Sigmoid colon (tissue), 7 donors: Measurements from ENCODE around the gene TBC1D13. TPM values are rescaled to one million over a fixed set of nuclear protein-coding genes. Genes with fewer than 3 reads are reported as not detected.
"Not testable (repeated sequence)": the region's sequence is repeated elsewhere in the genome, so short reads cannot be mapped to it uniquely, and the experiment has no call there.

Experiments used
- DNase-seq: peaks from one replicate; pipeline ENCODE4 v3.0.0-alpha.2; 2019
- H3K27ac ChIP-seq, 4 donors: fragments of 200-600 bp; sonication (generic); one replicate each; pipeline ENCODE4 v1.5.1; 2016 to 2019; ENCODE audit warnings: mild to moderate bottlenecking in 1 of 4
- H3K27me3 ChIP-seq, 3 donors: fragments of 200-600 bp; sonication (generic); one replicate each; pipeline ENCODE4 v1.5.1; 2019; ENCODE audit warnings: mild to moderate bottlenecking in 1 of 3
- H3K36me3 ChIP-seq, 4 donors: fragments of 200-600 bp; sonication (generic); one replicate each; pipeline ENCODE4 v1.5.1; 2016 to 2019
- H3K4me1 ChIP-seq, 4 donors: fragments of 200-600 bp; sonication (generic); one replicate each; pipeline ENCODE4 v1.5.1; 2017 to 2019
- H3K4me3 ChIP-seq, 4 donors: fragments of 200-600 bp; sonication (generic); one replicate each; pipeline ENCODE4 v1.5.1; 2017 to 2019; ENCODE audit warnings: mild to moderate bottlenecking in 2 of 4, moderate library complexity in 1 of 4
- H3K9me3 ChIP-seq, 4 donors: fragments of 200-600 bp in 3 of 4; sonication (generic) in 3 of 4; one replicate each; pipeline versions ENCODE4 v1.5.1 to v1.6.1; 2013 to 2019
- EP300 ChIP-seq, 4 donors: sonication (generic); formaldehyde crosslinking; IDR thresholded peaks; one replicate each; pipeline ENCODE4 v1.6.1; 2017; ENCODE audit warnings: antibody characterized with exemption in 4 of 4
- POLR2A ChIP-seq, 2 donors: fragments of 450-650 bp; IDR thresholded peaks; one replicate each; pipeline ENCODE4 v1.6.1; 2016; ENCODE audit warnings: antibody characterized with exemption in 2 of 2, mild to moderate bottlenecking in 2 of 2, moderate library complexity in 2 of 2
- POLR2AphosphoS5 ChIP-seq, 4 donors: sonication (generic); formaldehyde crosslinking; IDR thresholded peaks; one replicate each; pipeline ENCODE4 v1.6.1; 2017; ENCODE audit warnings: antibody characterized with exemption in 4 of 4
- WGBS, 2 donors: extraction: QIAGEN DNeasy Blood & Tissue Kit; methylation state at CpG; one replicate each; pipeline ENCODE4 v1.1.7; 2013; 5-methylcytosine and 5-hydroxymethylcytosine counted together
- intact Hi-C: fragments of 100-400 bp; cut with DNase I; formaldehyde crosslinking; loops from one replicate; pipeline ENCODE4 v1.15.1; 2023
- polyA plus RNA-seq, 3 donors: library from polyadenylated mRNA; stranded (reverse); fragments of 200-250 nt; gene quantifications; one replicate each; pipeline ENCODE4 v1.2.3, GENCODE V29; 2013
- total RNA-seq, 4 donors: library from RNA; depleted of rRNA; stranded (reverse); fragments of >200 nt; gene quantifications; one replicate each; pipeline ENCODE4 v1.1.0, GENCODE V29; 2016
- TF ChIP-seq, protein P1 (sequence below), 4 experiments: fragments of 450-650 bp in 3 of 4; fragments of 200-600 bp in 1 of 4; IDR thresholded peaks; one replicate each; pipeline ENCODE4 v1.5.1; 2016 to 2019; ENCODE audit warnings: antibody characterized with exemption in 4 of 4, mild to moderate bottlenecking in 3 of 4, moderate library complexity in 2 of 4
- donor health status: healthy with polysubstance abuse.
- donor health status: Bipolar disorder and iron deficiency.
- donor health status: healthy.

Gene TBC1D13
- total and polyA plus RNA-seq, 7 donors = 9.0 to 25.8 (median 14.3) TPM

DNA sequence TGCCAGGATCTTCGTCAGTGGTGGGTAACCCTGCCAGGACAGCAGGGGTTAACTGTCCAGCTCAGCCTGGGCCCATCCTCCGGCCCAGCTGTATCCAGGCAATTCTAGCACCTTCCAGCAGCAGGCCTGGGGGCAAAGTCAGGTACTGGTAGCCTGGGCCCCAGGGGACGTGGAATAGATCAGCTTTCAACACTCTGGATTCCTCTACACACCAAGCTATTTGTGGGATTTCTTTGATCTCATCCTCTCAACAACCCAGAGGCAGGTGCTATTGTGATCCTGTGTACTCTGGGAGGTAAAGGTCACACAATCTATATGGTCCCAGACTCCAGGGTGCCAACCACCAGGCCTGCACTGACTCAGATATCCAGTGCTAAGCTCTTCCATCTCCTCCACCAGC, 51.3 kb downstream of the TBC1D13 start:
- H3K4me1 ChIP-seq = no peaks in the 10 kb centered on the region
- H3K27me3 ChIP-seq = no peaks in the 10 kb centered on the region
- H3K4me3 ChIP-seq = no peak overlapping the region
- intact Hi-C loops = no loop called here
- whole genome bisulfite sequencing, 2 donors = 53 to 87% methylated on average over 3 of the region's 3 CpGs
- DNase-seq = no peak
- H3K27ac ChIP-seq = no peak overlapping the region
- H3K36me3 ChIP-seq = peaks cover 0 to 2% (median 0%) of the 10 kb centered on the region in 4 donors
- no peaks in the 10 kb centered on the region for H3K9me3 ChIP-seq
- TF ChIP-seq, protein P1, sequence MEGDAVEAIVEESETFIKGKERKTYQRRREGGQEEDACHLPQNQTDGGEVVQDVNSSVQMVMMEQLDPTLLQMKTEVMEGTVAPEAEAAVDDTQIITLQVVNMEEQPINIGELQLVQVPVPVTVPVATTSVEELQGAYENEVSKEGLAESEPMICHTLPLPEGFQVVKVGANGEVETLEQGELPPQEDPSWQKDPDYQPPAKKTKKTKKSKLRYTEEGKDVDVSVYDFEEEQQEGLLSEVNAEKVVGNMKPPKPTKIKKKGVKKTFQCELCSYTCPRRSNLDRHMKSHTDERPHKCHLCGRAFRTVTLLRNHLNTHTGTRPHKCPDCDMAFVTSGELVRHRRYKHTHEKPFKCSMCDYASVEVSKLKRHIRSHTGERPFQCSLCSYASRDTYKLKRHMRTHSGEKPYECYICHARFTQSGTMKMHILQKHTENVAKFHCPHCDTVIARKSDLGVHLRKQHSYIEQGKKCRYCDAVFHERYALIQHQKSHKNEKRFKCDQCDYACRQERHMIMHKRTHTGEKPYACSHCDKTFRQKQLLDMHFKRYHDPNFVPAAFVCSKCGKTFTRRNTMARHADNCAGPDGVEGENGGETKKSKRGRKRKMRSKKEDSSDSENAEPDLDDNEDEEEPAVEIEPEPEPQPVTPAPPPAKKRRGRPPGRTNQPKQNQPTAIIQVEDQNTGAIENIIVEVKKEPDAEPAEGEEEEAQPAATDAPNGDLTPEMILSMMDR (IDR thresholded peaks at IDR 0.05) = no peak
- TF ChIP-seq EP300 (IDR thresholded peaks at IDR 0.05) (no peak), POLR2AphosphoS5 (IDR thresholded peaks at IDR 0.05) (no peak), POLR2A (IDR thresholded peaks at IDR 0.05) (no peak)

DNA sequence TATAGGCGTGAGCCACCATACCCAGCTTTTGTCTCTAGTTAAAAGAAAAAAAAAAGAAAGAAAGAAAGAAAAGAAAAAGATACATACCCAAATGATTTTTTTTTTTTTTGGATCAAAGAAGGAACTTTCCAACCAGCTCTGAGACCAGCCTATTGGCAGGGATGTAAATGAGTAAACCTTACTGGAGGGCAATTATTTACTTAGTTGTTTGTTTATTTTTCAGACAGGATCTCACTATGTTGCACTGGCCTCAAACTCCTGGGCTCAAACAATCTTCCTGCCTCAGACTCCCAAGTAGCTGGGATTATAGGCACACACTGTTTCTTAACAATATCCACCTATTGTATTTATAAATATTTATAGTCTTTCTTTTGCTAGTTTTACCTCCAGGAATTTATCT, 53.5 kb downstream of the TBC1D13 start:
- H3K4me3 ChIP-seq = no peak overlapping the region
- no peak overlapping the region for H3K27ac ChIP-seq
- no peaks in the 10 kb centered on the region for H3K27me3 ChIP-seq
- no peaks in the 10 kb centered on the region for H3K9me3 ChIP-seq
- no peak for DNase-seq
- WGBS, 2 donors = 98% methylated on average over 1 of the region's 1 CpG
- TF ChIP-seq POLR2A (IDR thresholded peaks at IDR 0.05) (no peak), POLR2AphosphoS5 (IDR thresholded peaks at IDR 0.05) (no peak), EP300 (IDR thresholded peaks at IDR 0.05) (no peak)
- TF ChIP-seq, protein P1 (IDR thresholded peaks at IDR 0.05) = no peak
- no peaks in the 10 kb centered on the region for H3K4me1 ChIP-seq
- H3K36me3 ChIP-seq = no peaks in the 10 kb centered on the region
- intact Hi-C loops = no loop called here

DNA sequence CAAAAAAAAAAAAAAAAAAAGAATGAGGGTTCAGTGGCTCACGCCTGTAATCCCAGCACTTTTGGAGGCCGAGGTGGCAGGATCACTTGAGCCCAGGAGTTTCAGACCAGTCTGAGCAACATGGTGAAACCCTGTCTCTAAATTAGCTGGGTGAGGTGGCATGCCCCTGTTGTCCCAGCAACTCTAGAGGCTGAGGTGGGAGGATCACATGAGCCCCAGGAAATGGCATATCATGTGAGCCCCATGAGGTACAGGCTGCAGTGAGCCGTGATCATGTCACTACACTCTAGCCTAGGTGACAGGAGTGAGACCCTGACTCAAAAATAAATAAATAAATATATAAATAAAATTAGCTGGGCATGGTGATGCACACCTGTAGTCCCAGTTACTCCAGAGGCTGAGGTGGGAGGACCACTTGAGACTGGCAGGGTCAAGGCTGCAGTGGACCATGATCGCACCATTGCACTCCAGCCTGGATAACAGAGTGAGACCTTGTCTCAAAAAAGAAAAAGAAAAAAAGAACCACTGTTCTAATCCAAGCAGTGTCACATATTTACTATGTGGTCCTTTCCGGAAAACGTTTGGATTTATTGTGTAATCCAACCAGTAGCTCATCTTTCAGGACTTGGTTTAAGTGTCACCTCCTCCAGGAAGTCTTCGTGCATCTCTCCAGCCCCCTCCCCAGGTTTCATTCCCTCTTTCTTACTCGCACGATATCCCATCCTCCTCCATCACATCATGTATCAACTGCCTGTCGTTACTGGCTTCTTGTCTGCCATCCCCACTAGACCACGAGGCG, 54.8 kb downstream of the TBC1D13 start:
- Histone ChIP-seq H3K27ac (no peak overlapping the region), H3K36me3 (no peaks in the 10 kb centered on the region), H3K9me3 (no peaks in the 10 kb centered on the region), H3K27me3 (no peaks in the 10 kb centered on the region), H3K4me3 (no peak overlapping the region), H3K4me1 (no peaks in the 10 kb centered on the region)
- intact Hi-C loops = no loop called here
- DNase-seq = no peak
- WGBS, 2 donors = 92% methylated on average over 12 of the region's 12 CpGs
- no peak for TF ChIP-seq POLR2AphosphoS5 (IDR thresholded peaks at IDR 0.05)
- TF ChIP-seq, protein P1 (IDR thresholded peaks at IDR 0.05) = no peak
- no peak for TF ChIP-seq POLR2A (IDR thresholded peaks at IDR 0.05)
- no peak for TF ChIP-seq EP300 (IDR thresholded peaks at IDR 0.05)

DNA sequence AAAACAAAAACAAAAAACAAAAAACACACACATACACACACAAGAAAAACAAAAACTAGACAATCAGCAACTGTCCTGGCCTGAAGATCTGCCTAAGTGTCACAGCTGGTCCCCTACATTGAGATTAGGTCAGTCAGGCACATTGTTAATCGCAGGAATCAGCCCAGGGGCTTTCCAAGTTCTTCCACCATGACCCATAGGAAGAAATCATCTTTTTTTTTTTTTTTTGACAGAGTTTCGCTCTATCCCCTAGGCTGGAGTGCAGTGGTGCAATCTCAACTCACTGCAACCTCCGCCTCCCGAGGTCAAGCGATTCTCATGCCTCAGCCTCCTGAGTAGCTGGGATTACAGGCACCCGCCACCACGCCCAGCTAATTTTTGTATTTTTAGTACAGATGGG, 56.1 kb downstream of the TBC1D13 start:
- H3K27me3 ChIP-seq, DNase-seq, H3K27ac ChIP-seq, intact Hi-C loops, H3K4me1 ChIP-seq, H3K36me3 ChIP-seq, H3K9me3 ChIP-seq, H3K4me3 ChIP-seq: not testable (repeated sequence)
- WGBS, 2 donors = 94 to 97% methylated on average over 7 of the region's 7 CpGs

DNA sequence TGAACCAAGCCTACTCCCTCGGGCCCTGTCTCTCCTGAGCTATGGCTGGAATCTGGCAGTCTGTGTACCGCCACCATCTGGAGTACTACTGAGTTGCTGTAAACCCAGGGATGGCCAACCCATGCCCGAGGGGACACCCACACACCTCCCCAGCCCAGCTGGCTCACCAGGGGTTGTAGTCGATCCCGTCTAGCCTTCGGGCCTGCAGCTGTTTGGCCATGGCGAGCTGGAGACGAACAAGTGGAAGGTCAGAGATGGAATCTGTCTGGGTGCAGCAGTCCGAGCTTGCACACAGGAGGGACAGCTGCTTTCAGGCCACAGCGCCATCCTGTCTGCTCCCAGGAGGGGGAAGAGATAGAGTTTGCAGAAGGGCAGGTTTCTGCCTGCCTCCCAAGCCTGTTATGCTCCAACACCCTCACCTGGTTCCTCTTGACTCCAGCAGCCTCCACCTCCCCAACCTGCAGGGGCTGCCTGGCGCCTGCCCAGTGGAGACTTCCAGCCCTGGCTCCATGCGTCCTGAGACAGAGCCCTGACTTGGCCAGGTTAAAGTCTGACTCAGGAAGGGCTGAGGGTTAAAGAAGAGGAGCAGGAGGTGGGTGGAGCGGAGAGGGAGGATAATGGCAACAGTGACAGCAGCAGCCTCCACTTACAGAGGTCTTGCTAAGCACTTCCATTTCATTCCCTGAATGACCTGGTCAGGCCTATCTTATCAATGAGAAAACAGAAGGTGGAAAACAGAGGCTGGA, 58.3 kb downstream of the TBC1D13 start:
- no peaks in the 10 kb centered on the region for H3K27me3 ChIP-seq

More for the DNA sequence above, 58.3 kb downstream of the TBC1D13 start:
- no peak for DNase-seq
- Histone ChIP-seq H3K4me3 (no peak overlapping the region), H3K27ac (no peak overlapping the region), H3K4me1 (no peaks in the 10 kb centered on the region), H3K9me3 (no peaks in the 10 kb centered on the region), H3K36me3 (no peaks in the 10 kb centered on the region)
- WGBS, 2 donors = 88% methylated on average over 13 of the region's 13 CpGs
- intact Hi-C loops = no loop called here
- no peak for TF ChIP-seq POLR2AphosphoS5 (IDR thresholded peaks at IDR 0.05)
- TF ChIP-seq EP300 (IDR thresholded peaks at IDR 0.05) = no peak
- TF ChIP-seq, protein P1 (IDR thresholded peaks at IDR 0.05) = no peak
- no peak for TF ChIP-seq POLR2A (IDR thresholded peaks at IDR 0.05)
